Caco-2 (cell line): Measurements from ENCODE around the gene CD46. TPM values are rescaled to one million over a fixed set of nuclear protein-coding genes. Genes with fewer than 3 reads are reported as not detected.

Experiments used
- BruUV-seq: library from RNA; stranded (reverse); fragments of 400-500 nt; replicated peaks from 2 replicates; lab custom pipeline; 2021; lab: Mats Ljungman, UMichigan
- CTCF ChIA-PET: fragments of 300-600 bp; sonication (Branson Sonifier 250); formaldehyde crosslinking; loops from one replicate; lab custom pipeline; 2022; ENCODE audit warnings: antibody characterized with exemption; lab: Charles Lee
- POLR2A ChIA-PET: fragments of 300-600 bp; sonication (Branson Sonifier 250); formaldehyde crosslinking; loops from one replicate; lab custom pipeline; 2022; ENCODE audit warnings: antibody characterized with exemption; lab: Charles Lee
- DNase-seq, 2 experiments: peaks; one replicate each; pipeline versions ENCODE4 v3.0.0 to v3.0.0-alpha.2; 2020 to 2022
- H3K27me3 ChIP-seq: replicated peaks from 2 replicates; pipeline ENCODE4 v1.6.0; 2011; ENCODE audit warnings: low read length; ENCODE audit not compliant: control insufficient read depth, insufficient read depth
- H3K36me3 ChIP-seq: 2 replicates; pipeline ENCODE4 v1.5.1; 2011; ENCODE audit warnings: low read length; ENCODE audit not compliant: control insufficient read depth, insufficient read depth
- H3K4me1 ChIP-seq: fragments of 250-450 bp; sonication (Bioruptor Pico); 2 replicates; pipeline ENCODE4 v1.5.1; 2020; ENCODE audit warnings: mild to moderate bottlenecking
- H3K4me3 ChIP-seq: 2 replicates; pipeline ENCODE4 v1.5.1; 2011; ENCODE audit warnings: low read depth, mild to moderate bottlenecking, control low read depth, low read length
- H3K9me3 ChIP-seq: fragments of 250-450 bp; sonication (Bioruptor Pico); 2 replicates; pipeline ENCODE4 v1.5.1; 2020; ENCODE audit warnings: mild to moderate bottlenecking, moderate library complexity
- H3K27ac Mint-ChIP-seq: one replicate; pipeline ENCODE4 v1.8.0; 2022; ENCODE audit warnings: mixed read lengths; ENCODE audit not compliant: unreplicated experiment
- H3K27me3 Mint-ChIP-seq: one replicate; pipeline ENCODE4 v1.8.0; 2022; ENCODE audit warnings: mixed read lengths; ENCODE audit not compliant: insufficient read depth, unreplicated experiment
- H3K36me3 Mint-ChIP-seq: one replicate; pipeline ENCODE4 v1.8.0; 2022; ENCODE audit warnings: mild to moderate bottlenecking, mixed read lengths; ENCODE audit not compliant: insufficient read depth, unreplicated experiment
- H3K4me1 Mint-ChIP-seq: one replicate; pipeline ENCODE4 v1.8.0; 2022; ENCODE audit warnings: low read depth, mixed read lengths; ENCODE audit not compliant: unreplicated experiment
- H3K4me3 Mint-ChIP-seq: one replicate; pipeline ENCODE4 v1.8.0; 2022; ENCODE audit warnings: mild to moderate bottlenecking, moderate library complexity, mixed read lengths; ENCODE audit not compliant: unreplicated experiment
- H3K9me3 Mint-ChIP-seq: one replicate; pipeline ENCODE4 v1.8.0; 2022; ENCODE audit warnings: mixed read lengths; ENCODE audit not compliant: unreplicated experiment
- intact Hi-C: fragments of 100-400 bp; cut with micrococcal nuclease; formaldehyde crosslinking; loops from one replicate; pipeline ENCODE4 v1.10.0; 2022; ENCODE audit not compliant: unreplicated experiment
- total RNA-seq: library from RNA; stranded (reverse); gene quantifications from 2 replicates; pipeline ENCODE4 v1.2.3, GENCODE V29; 2022
- TF ChIP-seq, protein P1 (sequence below), 2 experiments: fragments of 200-600 bp in 1 of 2; IDR thresholded peaks; 1 replicate in 1 of 2; 2 replicates in 1 of 2; pipeline versions ENCODE4 v1.5.1 to v1.8.0; 2011 to 2022; ENCODE audit warnings: antibody characterized with exemption in 1 of 2, control low read depth in 1 of 2, inconsistent platforms in 1 of 2, low read depth in 1 of 2, low read length in 1 of 2, mild to moderate bottlenecking in 1 of 2, moderate library complexity in 1 of 2; ENCODE audit not compliant: insufficient read depth in 1 of 2, severe bottlenecking in 1 of 2, unreplicated experiment in 1 of 2

Gene CD46
- total RNA-seq, 1 experiment from 2014 or later = 166 TPM

GRCh38 chr1:207827488-207827830, 75.6 kb downstream of the CD46 start:
- intact Hi-C loops = loop anchor here (2.0 kb wide), 1 partner anchor 15 kb away; no protein-coding TSS in a partner anchor
- H3K9me3 Mint-ChIP-seq = no peaks in the 10 kb centered on the region
- POLR2A ChIA-PET = interaction anchor here (0.7 to 1.8 kb wide), 5 partner anchors 42 to 136 kb away, joined by 3 to 13 read pairs (median 5); no protein-coding TSS in a partner anchor
- peak overlapping the region; percentile 79 for H3K4me3 Mint-ChIP-seq
- CTCF ChIA-PET = interaction anchor here (0.7 to 4.9 kb wide), 6 partner anchors 16 to 136 kb away, joined by 3 to 47 read pairs (median 10); no protein-coding TSS in a partner anchor
- H3K4me1 ChIP-seq = peaks cover 40% of the 10 kb centered on the region
- TF ChIP-seq, protein P1, sequence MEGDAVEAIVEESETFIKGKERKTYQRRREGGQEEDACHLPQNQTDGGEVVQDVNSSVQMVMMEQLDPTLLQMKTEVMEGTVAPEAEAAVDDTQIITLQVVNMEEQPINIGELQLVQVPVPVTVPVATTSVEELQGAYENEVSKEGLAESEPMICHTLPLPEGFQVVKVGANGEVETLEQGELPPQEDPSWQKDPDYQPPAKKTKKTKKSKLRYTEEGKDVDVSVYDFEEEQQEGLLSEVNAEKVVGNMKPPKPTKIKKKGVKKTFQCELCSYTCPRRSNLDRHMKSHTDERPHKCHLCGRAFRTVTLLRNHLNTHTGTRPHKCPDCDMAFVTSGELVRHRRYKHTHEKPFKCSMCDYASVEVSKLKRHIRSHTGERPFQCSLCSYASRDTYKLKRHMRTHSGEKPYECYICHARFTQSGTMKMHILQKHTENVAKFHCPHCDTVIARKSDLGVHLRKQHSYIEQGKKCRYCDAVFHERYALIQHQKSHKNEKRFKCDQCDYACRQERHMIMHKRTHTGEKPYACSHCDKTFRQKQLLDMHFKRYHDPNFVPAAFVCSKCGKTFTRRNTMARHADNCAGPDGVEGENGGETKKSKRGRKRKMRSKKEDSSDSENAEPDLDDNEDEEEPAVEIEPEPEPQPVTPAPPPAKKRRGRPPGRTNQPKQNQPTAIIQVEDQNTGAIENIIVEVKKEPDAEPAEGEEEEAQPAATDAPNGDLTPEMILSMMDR (IDR thresholded peaks at IDR 0.05; ENCODE audit: insufficient read depth in 1 of 2, low read depth in 1 of 2, low read length in 1 of 2, severe bottlenecking in 1 of 2, unreplicated experiment in 1 of 2) = no peak
- H3K27me3 ChIP-seq = no peaks in the 10 kb centered on the region
- H3K36me3 ChIP-seq = no peaks in the 10 kb centered on the region
- H3K4me1 Mint-ChIP-seq = peaks cover 48% of the 10 kb centered on the region
- peak in 1 of 2 experiments; percentile 6 for DNase-seq
- no peak overlapping the region for H3K4me3 ChIP-seq
- H3K27me3 Mint-ChIP-seq = no peaks in the 10 kb centered on the region
- H3K36me3 Mint-ChIP-seq = peaks cover 22% of the 10 kb centered on the region
- no TSS peak for BruUV-seq
- peak overlapping the region; percentile 81 for H3K27ac Mint-ChIP-seq
- no peaks in the 10 kb centered on the region for H3K9me3 ChIP-seq

DNA sequence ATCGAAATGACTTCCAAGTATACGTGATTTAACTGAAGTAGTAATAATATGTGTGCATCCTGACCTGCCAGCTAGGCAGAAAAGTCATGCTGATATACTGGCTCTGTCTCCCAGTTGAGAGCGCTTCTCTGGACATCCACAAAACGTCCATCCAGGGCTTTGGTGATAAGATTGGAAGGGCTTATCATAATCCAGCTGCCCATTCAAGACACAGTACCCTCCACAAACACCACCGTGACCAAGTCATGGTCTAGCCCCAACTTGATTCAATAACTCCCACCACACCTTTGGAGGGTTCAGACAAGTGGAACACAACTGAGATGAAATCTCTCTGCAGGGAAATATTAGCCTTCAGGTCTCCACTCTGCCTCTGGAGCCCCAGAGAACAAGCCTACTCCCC, 76.2 kb downstream of the CD46 start:
- Mint-ChIP-seq H3K9me3 (no peaks in the 10 kb centered on the region), H3K36me3 (peaks cover 19% of the 10 kb centered on the region), H3K4me3 (no peak overlapping the region), H3K27ac (peak overlapping the region; percentile 81), H3K27me3 (no peaks in the 10 kb centered on the region), H3K4me1 (peaks cover 44% of the 10 kb centered on the region)
- H3K4me3 ChIP-seq = no peak overlapping the region
- BruUV-seq = no TSS peak
- CTCF ChIA-PET = interaction anchor here (1.8 to 4.9 kb wide), 3 partner anchors 41 to 136 kb away, joined by 10 to 47 read pairs (median 13); no protein-coding TSS in a partner anchor
- no peaks in the 10 kb centered on the region for H3K27me3 ChIP-seq
- POLR2A ChIA-PET = no interaction called here
- TF ChIP-seq, protein P1 (IDR thresholded peaks at IDR 0.05; ENCODE audit: insufficient read depth in 1 of 2, low read depth in 1 of 2, low read length in 1 of 2, severe bottlenecking in 1 of 2, unreplicated experiment in 1 of 2) = no peak
- intact Hi-C loops = loop anchor here (1.0 kb wide), 4 partner anchors 36 to 135 kb away; no protein-coding TSS in a partner anchor
- H3K9me3 ChIP-seq = no peaks in the 10 kb centered on the region
- no peak for DNase-seq
- peaks cover 40% of the 10 kb centered on the region for H3K4me1 ChIP-seq
- no peaks in the 10 kb centered on the region for H3K36me3 ChIP-seq

- H3K9me3 Mint-ChIP-seq = no peaks in the 10 kb centered on the region
Observed at GRCh38 chr1:207828485-207829158, 76.8 kb downstream of the CD46 start.

More at GRCh38 chr1:207828485-207829158, 76.8 kb downstream of the CD46 start:
- H3K27me3 Mint-ChIP-seq = no peaks in the 10 kb centered on the region
- peaks cover 18% of the 10 kb centered on the region for H3K36me3 Mint-ChIP-seq
- Histone ChIP-seq H3K27me3 (no peaks in the 10 kb centered on the region), H3K9me3 (no peaks in the 10 kb centered on the region), H3K36me3 (no peaks in the 10 kb centered on the region), H3K4me1 (peaks cover 40% of the 10 kb centered on the region), H3K4me3 (no peak overlapping the region)
- ChIA-PET POLR2A (interaction anchor here (1.3 kb wide), 1 partner anchor 40 kb away, joined by 4 read pairs; no protein-coding TSS in a partner anchor), CTCF (interaction anchor here (0.7 to 4.9 kb wide), 3 partner anchors 23 to 135 kb away, joined by 3 to 47 read pairs (median 10); no protein-coding TSS in a partner anchor)
- H3K4me3 Mint-ChIP-seq = no peak overlapping the region
- intact Hi-C loops = loop anchor here (1.0 kb wide), 4 partner anchors 36 to 135 kb away; no protein-coding TSS in a partner anchor
- DNase-seq = peak; percentile 81 to 86
- peak overlapping the region; percentile 81 for H3K27ac Mint-ChIP-seq
- H3K4me1 Mint-ChIP-seq = peaks cover 39% of the 10 kb centered on the region
- TF ChIP-seq, protein P1 (IDR thresholded peaks at IDR 0.05; ENCODE audit: insufficient read depth in 1 of 2, low read depth in 1 of 2, low read length in 1 of 2, severe bottlenecking in 1 of 2, unreplicated experiment in 1 of 2) = peak; percentile 85 to 91
- BruUV-seq = no TSS peak
